ENCODE results near the gene CLRN1.

DNA sequence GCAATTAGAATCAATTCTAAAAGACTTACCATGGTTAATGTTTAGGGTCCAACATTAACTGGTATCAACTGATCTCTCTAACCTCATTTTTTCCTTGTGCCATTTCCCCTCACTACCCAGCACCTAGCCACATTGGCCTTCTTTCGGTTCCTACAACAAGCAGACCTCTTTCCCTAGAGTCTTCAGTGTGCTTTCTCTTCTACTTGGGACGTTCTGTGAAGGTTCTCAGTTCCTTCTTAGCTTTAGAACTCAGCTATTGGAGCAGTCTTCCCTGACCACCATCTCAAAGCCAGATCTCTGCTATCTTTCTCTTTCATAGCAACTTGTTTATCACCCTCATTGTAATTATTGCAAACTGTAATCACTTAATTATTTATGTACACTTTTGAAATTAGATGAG, 35.8 kb downstream of the CLRN1 start:
- TF ChIP-seq, protein P1, sequence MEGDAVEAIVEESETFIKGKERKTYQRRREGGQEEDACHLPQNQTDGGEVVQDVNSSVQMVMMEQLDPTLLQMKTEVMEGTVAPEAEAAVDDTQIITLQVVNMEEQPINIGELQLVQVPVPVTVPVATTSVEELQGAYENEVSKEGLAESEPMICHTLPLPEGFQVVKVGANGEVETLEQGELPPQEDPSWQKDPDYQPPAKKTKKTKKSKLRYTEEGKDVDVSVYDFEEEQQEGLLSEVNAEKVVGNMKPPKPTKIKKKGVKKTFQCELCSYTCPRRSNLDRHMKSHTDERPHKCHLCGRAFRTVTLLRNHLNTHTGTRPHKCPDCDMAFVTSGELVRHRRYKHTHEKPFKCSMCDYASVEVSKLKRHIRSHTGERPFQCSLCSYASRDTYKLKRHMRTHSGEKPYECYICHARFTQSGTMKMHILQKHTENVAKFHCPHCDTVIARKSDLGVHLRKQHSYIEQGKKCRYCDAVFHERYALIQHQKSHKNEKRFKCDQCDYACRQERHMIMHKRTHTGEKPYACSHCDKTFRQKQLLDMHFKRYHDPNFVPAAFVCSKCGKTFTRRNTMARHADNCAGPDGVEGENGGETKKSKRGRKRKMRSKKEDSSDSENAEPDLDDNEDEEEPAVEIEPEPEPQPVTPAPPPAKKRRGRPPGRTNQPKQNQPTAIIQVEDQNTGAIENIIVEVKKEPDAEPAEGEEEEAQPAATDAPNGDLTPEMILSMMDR (IDR thresholded peaks at IDR 0.05; ENCODE audit: insufficient read depth, low read length, poor library complexity, severe bottlenecking), result no peak
- TF ChIP-seq EZH2phosphoT487 (conservative IDR thresholded peaks at IDR 0.05; ENCODE audit: low read length), result no peak

All from SU-DHL-6 (cell line).